SH-SY5Y (cell line): ENCODE results near the gene CCNB2.

Experiments used
- GATA2 ChIP-seq: IDR thresholded peaks from 2 replicates; pipeline ENCODE4 v1.6.1; 2011; ENCODE audit warnings: mild to moderate bottlenecking, low read depth, low read length
- GATA3 ChIP-seq: IDR thresholded peaks from 2 replicates; pipeline ENCODE4 v1.6.1; 2011; ENCODE audit warnings: low read depth, mild to moderate bottlenecking, low read length, moderate library complexity

GRCh38 chr15:59087731-59088130, 17.2 kb upstream of the CCNB2 start:
- TF ChIP-seq GATA2 (no peak), GATA3 (no peak)
